SK-N-SH (cell line): Measurements from ENCODE around the gene PARP16. TPM values are rescaled to one million over a fixed set of nuclear protein-coding genes. Genes with fewer than 3 reads are reported as not detected.
"Not testable (repeated sequence)": the region's sequence is repeated elsewhere in the genome, so short reads cannot be mapped to it uniquely, and the experiment has no call there.

Source experiments
- CTCF ChIA-PET: fragments of 300-600, 350-600 bp; formaldehyde crosslinking; extraction: SDS; loops from one replicate; lab custom pipeline; 2021; lab: Yijun Ruan, JAX
- POLR2A ChIA-PET: fragments of 350-600 bp; sonication (Branson Sonifier 250); formaldehyde crosslinking; extraction: SDS; loops from one replicate; lab custom pipeline; 2020; ENCODE audit warnings: antibody characterized with exemption, inconsistent platforms; lab: Yijun Ruan, JAX
- DNase-seq: peaks from one replicate; pipeline ENCODE4 v3.0.0; 2012
- H2AFZ ChIP-seq: fragments of 200-600 bp; sonication (generic); 2 replicates; pipeline ENCODE4 v1.8.1; 2016; ENCODE audit warnings: antibody characterized with exemption, mild to moderate bottlenecking, low read depth
- H3F3A ChIP-seq: fragments of 200-600 bp; sonication (generic); replicated peaks from 2 replicates; pipeline ENCODE3; 2016; ENCODE audit warnings: antibody characterized with exemption, mild to moderate bottlenecking; ENCODE audit not compliant: insufficient read depth
- H3K27ac ChIP-seq, 2 experiments: fragments of 200-500 bp in 1 of 2; fragments of 200-600 bp in 1 of 2; sonication (Bioruptor generic) in 1 of 2; sonication (generic), shearing (Covaris generic) in 1 of 2; 2 replicates each; pipeline versions ENCODE4 v1.5.1 to v1.6.1; 2014 to 2016; ENCODE audit warnings: low read depth in 2 of 2, inconsistent platforms in 1 of 2, low read length in 1 of 2, mild to moderate bottlenecking in 1 of 2, mixed read lengths in 1 of 2
- H3K27me3 ChIP-seq: fragments of 200-600 bp; sonication (generic), shearing (Covaris generic); 2 replicates; pipeline ENCODE4 v1.6.1; 2016; ENCODE audit warnings: mixed run types; ENCODE audit not compliant: insufficient read depth
- H3K36me3 ChIP-seq, 2 experiments: fragments of 200-500 bp in 1 of 2; fragments of 200-600 bp in 1 of 2; sonication (Bioruptor generic) in 1 of 2; sonication (generic) in 1 of 2; replicated peaks in 1 of 2; 2 replicates each; pipeline versions ENCODE3 to v1.5.1; 2014 to 2016; ENCODE audit warnings: low read length in 1 of 2, mild to moderate bottlenecking in 1 of 2; ENCODE audit not compliant: insufficient read depth in 2 of 2, control insufficient read depth in 1 of 2
- H3K4me1 ChIP-seq, 2 experiments: fragments of 200-500 bp in 1 of 2; fragments of 200-600 bp in 1 of 2; sonication (Bioruptor generic) in 1 of 2; sonication (generic), shearing (Covaris generic) in 1 of 2; 2 replicates each; pipeline versions ENCODE4 v1.5.1 to v1.6.1; 2014 to 2016; ENCODE audit warnings: low read depth in 1 of 2, low read length in 1 of 2, mixed run types in 1 of 2; ENCODE audit not compliant: insufficient read depth in 2 of 2, control insufficient read depth in 1 of 2
- H3K4me2 ChIP-seq: fragments of 200-600 bp; sonication (generic), shearing (Covaris generic); 2 replicates; pipeline ENCODE4 v1.6.1; 2017; ENCODE audit warnings: mixed run types
- H3K4me3 ChIP-seq, 2 experiments: fragments of 200-500 bp in 1 of 2; fragments of 200-600 bp in 1 of 2; sonication (Bioruptor generic) in 1 of 2; sonication (generic), shearing (Covaris generic) in 1 of 2; 2 replicates each; pipeline versions ENCODE4 v1.5.1 to v1.8.1; 2014 to 2016; ENCODE audit warnings: low read depth in 2 of 2, inconsistent platforms in 1 of 2, low read length in 1 of 2, mild to moderate bottlenecking in 1 of 2, mixed read lengths in 1 of 2, moderate library complexity in 1 of 2
- H3K79me2 ChIP-seq: fragments of 200-600 bp; sonication (generic); 2 replicates; pipeline ENCODE4 v1.8.1; 2017; ENCODE audit warnings: mild to moderate bottlenecking; ENCODE audit not compliant: insufficient read depth
- H3K9ac ChIP-seq: fragments of 200-600 bp; sonication (generic); 2 replicates; pipeline ENCODE4 v1.6.1; 2017; ENCODE audit warnings: mixed run types
- H3K9me2 ChIP-seq: fragments of 200-600 bp; sonication (generic); 2 replicates; pipeline ENCODE4 v1.6.1; 2017; ENCODE audit warnings: mixed run types
- H3K9me3 ChIP-seq: fragments of 200-600 bp; sonication (generic); 2 replicates; pipeline ENCODE4 v1.6.1; 2017; ENCODE audit warnings: mixed run types, mild to moderate bottlenecking, moderate library complexity
- H4K20me1 ChIP-seq: fragments of 200-600 bp; sonication (generic); 2 replicates; pipeline ENCODE4 v1.6.1; 2017; ENCODE audit warnings: mild to moderate bottlenecking, mixed run types; ENCODE audit not compliant: insufficient read depth
- ELF1 ChIP-seq: IDR thresholded peaks from 2 replicates; pipeline ENCODE4 v1.4.0; 2012
- EP300 ChIP-seq, 2 experiments: IDR thresholded peaks; 2 replicates each; pipeline versions ENCODE4 v1.4.0 to v1.6.1; 2012; ENCODE audit warnings: borderline replicate concordance in 1 of 2, low read depth in 1 of 2, low read length in 1 of 2
- EZH2phosphoT487 ChIP-seq: fragments of 200-600 bp; sonication (generic); IDR thresholded peaks from 2 replicates; pipeline ENCODE4 v1.6.1; 2017; ENCODE audit warnings: low read depth, mixed run types, mild to moderate bottlenecking, antibody characterized with exemption, moderate library complexity, borderline replicate concordance
- FOSL2 ChIP-seq: IDR thresholded peaks from 2 replicates; pipeline ENCODE4 v1.4.0; 2012; ENCODE audit warnings: low read depth, mild to moderate bottlenecking, moderate library complexity, borderline replicate concordance
- FOXJ3 ChIP-seq: sonication (generic); formaldehyde crosslinking; IDR thresholded peaks from 2 replicates; pipeline ENCODE4 v1.5.1; 2020; ENCODE audit warnings: mild to moderate bottlenecking, missing genetic modification reagents
- GATA2 ChIP-seq: sonication (generic); formaldehyde crosslinking; IDR thresholded peaks from 2 replicates; pipeline ENCODE4 v1.5.0; 2020; ENCODE audit warnings: mild to moderate bottlenecking, missing genetic modification reagents
- MEF2A ChIP-seq: IDR thresholded peaks from 2 replicates; pipeline ENCODE4 v1.4.0; 2012; ENCODE audit warnings: low read depth, borderline replicate concordance
- PBX3 ChIP-seq: IDR thresholded peaks from 2 replicates; pipeline ENCODE4; 2012
- POLR2AphosphoS5 ChIP-seq: IDR thresholded peaks from 2 replicates; pipeline ENCODE4 v1.6.1; 2012; ENCODE audit warnings: low read depth, low read length
- RFX5 ChIP-seq: IDR thresholded peaks from 2 replicates; pipeline ENCODE4 v1.6.1; 2012; ENCODE audit warnings: mild to moderate bottlenecking, improper control_type of control experiment, low read length
- SMC3 ChIP-seq: IDR thresholded peaks from 2 replicates; pipeline ENCODE4 v1.6.1; 2012; ENCODE audit warnings: low read depth, low read length, improper control_type of control experiment
- USF2 ChIP-seq: fragments of 150-350 bp; IDR thresholded peaks from 2 replicates; pipeline ENCODE4 v1.6.1; 2017; ENCODE audit warnings: antibody characterized with exemption, low read length, low read depth, borderline replicate concordance
- YY1 ChIP-seq: IDR thresholded peaks from 2 replicates; pipeline ENCODE4 v1.4.0; 2012; ENCODE audit warnings: low read depth, mild to moderate bottlenecking
- WGBS: methylation state at CpG from one replicate; pipeline ENCODE4 v1.1.6; 2017; ENCODE audit warnings: low lambda C conversion rate; 5-methylcytosine and 5-hydroxymethylcytosine counted together
- polyA plus RNA-seq, 3 experiments: library from polyadenylated mRNA; depleted of rRNA; stranded (reverse); fragments of >200 nt; gene quantifications; 2 replicates each; pipeline ENCODE4 v1.2.3, GENCODE V29; 2012
- TF ChIP-seq, protein P1 (sequence below): IDR thresholded peaks from 2 replicates; pipeline ENCODE4 v1.4.0; 2012; ENCODE audit warnings: low read depth, borderline replicate concordance

Gene PARP16
- polyA plus RNA-seq, 1 of the 3 experiments (the other 2 are of a cell fraction), result 6.3 TPM

DNA sequence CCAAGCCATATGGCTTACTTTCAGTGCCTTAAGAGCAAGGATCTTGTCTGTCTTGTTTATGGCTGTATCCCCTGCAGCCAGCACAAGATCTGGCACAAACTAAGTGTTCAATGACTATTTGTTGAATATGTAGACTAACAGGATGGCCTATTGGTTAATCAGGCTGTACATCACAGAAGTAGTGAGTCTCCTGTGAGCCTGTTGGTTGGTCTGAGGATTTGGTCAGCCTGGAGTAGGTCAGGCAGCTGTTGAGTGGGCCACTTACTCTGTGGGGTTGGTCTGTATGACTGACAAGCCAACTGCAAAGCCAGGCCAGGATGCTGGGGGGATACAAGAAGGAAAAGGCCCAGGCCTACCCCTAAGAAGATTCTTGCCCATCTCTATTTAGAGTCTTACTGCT is 42.0 kb downstream of the PARP16 start:
- ChIA-PET POLR2A (no interaction called here), CTCF (interaction anchor here (1.6 kb wide), 1 partner anchor 33 kb away, joined by 5 read pairs; the partner anchor contains the start of gene CILP)
- Histone ChIP-seq H3K4me1 (no peaks in the 10 kb centered on the region; a peak in 1 of 4 replicates), H3K36me3 (no peaks in the 10 kb centered on the region), H3F3A (no peaks in the 10 kb centered on the region), H2AFZ (no peak overlapping the region), H3K27ac (no peak overlapping the region), H3K79me2 (no peaks in the 10 kb centered on the region), H3K9me2 (no peaks in the 10 kb centered on the region), H3K27me3 (no peaks in the 10 kb centered on the region), H3K4me3 (no peak overlapping the region), H3K9me3 (no peaks in the 10 kb centered on the region), H4K20me1 (no peaks in the 10 kb centered on the region), H3K9ac (no peak overlapping the region), H3K4me2 (no peak overlapping the region)
- TF ChIP-seq, protein P1, sequence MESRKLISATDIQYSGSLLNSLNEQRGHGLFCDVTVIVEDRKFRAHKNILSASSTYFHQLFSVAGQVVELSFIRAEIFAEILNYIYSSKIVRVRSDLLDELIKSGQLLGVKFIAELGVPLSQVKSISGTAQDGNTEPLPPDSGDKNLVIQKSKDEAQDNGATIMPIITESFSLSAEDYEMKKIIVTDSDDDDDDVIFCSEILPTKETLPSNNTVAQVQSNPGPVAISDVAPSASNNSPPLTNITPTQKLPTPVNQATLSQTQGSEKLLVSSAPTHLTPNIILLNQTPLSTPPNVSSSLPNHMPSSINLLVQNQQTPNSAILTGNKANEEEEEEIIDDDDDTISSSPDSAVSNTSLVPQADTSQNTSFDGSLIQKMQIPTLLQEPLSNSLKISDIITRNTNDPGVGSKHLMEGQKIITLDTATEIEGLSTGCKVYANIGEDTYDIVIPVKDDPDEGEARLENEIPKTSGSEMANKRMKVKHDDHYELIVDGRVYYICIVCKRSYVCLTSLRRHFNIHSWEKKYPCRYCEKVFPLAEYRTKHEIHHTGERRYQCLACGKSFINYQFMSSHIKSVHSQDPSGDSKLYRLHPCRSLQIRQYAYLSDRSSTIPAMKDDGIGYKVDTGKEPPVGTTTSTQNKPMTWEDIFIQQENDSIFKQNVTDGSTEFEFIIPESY, result no peak
- no peak for TF ChIP-seq USF2
- no peak for TF ChIP-seq ELF1
- TF ChIP-seq SMC3, result no peak
- no peak for TF ChIP-seq GATA2 (CRISPR knock-in tag)
- TF ChIP-seq MEF2A, result no peak
- TF ChIP-seq YY1, result no peak
- TF ChIP-seq EP300 (IDR thresholded peaks at IDR 0.05; ENCODE audit: borderline replicate concordance in 1 of 2, low read depth in 1 of 2, low read length in 1 of 2), result no peak
- no peak for TF ChIP-seq FOSL2
- TF ChIP-seq EZH2phosphoT487, result no peak
- TF ChIP-seq RFX5, result no peak
- no peak for TF ChIP-seq PBX3
- TF ChIP-seq POLR2AphosphoS5, result no peak
- no peak for TF ChIP-seq FOXJ3 (CRISPR knock-in tag)
- DNase-seq, result no peak

GRCh38 chr15:65236443-65236842 is 50.2 kb downstream of the PARP16 start:
- CTCF ChIA-PET, result interaction anchor here (0.8 kb wide), 1 partner anchor 61 kb away, joined by 4 read pairs; no protein-coding TSS in a partner anchor
- H2AFZ ChIP-seq, H3K36me3 ChIP-seq, H3K9me3 ChIP-seq, DNase-seq, H3K27me3 ChIP-seq, H3K27ac ChIP-seq, H4K20me1 ChIP-seq, H3K9ac ChIP-seq, H3K4me1 ChIP-seq, H3K4me2 ChIP-seq, H3K79me2 ChIP-seq, POLR2A ChIA-PET, H3F3A ChIP-seq, H3K9me2 ChIP-seq, H3K4me3 ChIP-seq: not testable (repeated sequence)
- 96% methylated on average over 8 of the region's 8 CpGs for WGBS
